RPMI8226 (cell line): Measurements from ENCODE around the gene SDR42E2.
"Not testable (repeated sequence)": the region's sequence is repeated elsewhere in the genome, so short reads cannot be mapped to it uniquely, and the experiment has no call there.

Experiments
- DNase-seq: peaks from one replicate; pipeline ENCODE4 v3.0.0-alpha.2; 2015

SDR42E2 gene

DNA sequence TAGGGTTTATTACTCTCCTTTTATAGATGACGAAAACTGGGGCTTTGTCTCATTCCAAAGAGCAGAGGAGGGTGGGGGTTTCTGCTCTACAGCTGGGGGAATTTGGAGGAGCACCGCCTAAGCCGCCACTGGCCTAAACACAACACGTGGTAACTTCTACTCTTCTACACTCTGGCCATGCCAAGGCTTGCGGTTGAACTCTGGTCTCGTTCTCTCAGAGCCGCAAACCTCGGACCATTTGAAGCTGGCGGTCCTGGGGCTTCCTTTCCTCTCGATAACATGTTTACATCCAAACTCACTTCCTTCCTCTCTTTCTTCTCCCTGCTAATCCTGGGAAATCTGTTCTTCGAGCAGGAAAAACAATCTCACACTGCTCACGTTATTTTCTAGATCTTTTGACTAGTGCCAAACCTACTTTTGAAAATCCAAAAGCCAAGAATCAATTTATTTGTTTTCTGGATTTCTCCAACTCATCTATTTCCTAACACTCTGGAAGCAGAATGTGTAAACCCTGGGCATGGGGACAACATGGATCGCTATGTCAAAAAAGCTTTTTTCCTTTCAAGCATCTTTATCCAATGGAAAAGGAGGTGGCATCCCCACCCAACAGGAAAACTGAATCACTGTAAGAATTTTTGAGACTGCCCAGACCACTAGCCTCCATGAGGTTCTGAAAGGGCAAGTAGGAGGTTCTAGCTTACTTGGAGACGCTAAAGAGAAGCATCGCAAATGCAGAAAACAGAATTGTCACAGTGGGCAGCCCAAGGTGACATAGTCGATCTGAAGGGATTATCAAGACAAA is 30.2 kb downstream of the SDR42E2 start:
- DNase-seq, result peak; percentile 97

DNA sequence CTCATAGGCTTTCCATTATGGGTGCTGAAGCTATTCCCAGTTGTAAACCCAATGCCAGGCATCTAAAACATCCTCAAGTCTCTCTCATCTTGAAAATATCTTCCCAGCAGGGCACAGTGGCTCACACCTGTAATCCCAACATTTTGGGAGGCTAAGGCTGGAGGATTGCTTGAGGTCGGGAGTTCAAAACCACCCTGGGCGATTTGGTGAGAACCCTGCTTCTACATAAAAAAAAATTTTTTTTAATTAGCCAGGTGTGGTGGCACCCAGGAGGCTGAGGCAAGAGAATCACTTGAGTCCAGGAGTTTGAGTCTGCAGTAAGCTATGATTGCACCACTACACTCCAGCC is 30.7 kb downstream of the SDR42E2 start:
- DNase-seq, result no peak

DNA sequence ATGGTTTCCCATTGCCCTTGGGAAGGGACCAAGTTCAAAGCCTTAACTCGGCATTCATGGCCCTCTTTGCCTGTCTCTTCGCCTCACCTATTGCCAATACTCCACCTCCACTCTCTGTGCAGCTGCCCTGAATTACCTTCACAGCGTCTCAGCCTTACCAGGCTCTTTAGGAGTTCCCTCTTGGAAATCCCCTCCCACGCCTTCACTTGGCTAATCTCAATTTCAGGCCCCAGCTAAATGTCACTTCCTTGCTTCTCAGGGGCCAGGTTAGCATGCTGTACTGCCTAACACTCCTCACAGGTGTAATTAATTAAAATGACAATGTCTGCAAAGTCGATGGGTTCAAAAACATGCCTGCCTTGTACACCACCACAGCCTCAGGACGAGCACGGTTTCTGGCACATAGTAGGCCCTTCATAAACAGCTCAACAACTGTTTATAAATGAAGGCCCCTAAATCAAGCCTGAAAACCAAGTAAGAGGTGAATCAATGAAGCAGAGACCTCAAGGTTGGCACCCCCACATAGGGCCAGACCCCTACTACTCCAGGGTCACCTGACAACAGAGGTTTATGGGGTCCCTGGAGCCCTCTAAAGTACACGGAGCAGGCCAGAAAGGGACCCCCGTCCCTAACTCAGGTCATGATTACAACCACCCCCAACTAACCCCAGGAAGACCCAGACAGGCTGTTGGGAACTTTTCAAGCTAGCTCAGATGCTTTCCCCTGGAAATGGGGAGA is 32.6 kb downstream of the SDR42E2 start:
- DNase-seq, result no peak

DNA sequence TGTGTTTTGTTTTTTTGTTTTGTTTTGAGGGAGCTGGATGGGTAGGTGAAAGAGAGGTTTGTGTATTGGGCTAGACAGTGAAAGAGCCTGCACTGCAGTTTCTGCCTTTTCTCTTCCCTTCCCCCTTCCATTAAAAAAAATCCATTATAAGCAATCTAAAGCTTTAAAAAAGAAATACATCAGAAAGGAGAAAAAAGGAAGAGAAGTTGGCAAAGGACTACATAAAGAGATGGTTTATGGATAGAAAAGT is 33.1 kb downstream of the SDR42E2 start:
- DNase-seq, result no peak

DNA sequence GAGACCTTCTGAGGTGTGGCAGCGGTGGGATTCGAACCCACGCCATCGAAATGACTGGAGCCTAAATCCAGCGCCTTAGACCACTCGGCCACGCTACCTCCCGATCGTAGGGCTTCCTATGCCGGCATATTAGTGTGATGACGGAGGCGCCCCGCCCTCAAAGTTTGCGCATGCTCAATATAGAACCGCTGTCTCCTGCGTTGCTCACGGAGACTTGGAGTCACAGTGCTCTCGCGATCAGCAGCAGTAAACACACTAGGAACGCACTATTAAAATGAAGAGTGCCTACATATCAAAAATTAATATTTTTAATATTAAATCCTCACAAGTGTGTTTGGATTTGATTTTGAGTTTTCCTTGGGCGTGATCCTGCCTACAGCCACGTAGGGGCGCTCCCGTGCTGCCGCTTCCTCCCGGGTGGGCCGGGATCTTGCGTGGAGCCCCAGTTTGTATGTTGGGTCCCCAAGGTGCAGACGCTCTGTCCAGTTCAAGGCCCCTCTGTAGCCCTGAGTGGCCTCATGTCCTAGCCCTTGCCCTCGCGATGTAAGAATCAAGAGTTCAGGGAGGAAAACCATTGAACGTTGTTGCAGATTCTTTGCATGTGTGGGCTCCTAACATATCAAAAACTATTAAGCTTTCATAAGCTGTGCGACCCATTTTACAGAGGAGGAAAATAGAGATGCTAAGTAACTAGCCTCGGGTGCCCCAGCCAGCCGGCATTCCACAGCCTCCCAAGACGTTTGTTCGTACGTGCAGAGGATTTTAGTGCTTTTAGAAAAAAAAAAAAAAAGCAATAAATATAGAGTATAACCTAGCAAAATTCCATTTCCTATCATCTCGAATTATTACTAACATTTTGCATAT is 33.6 kb downstream of the SDR42E2 start:
- DNase-seq, result peak; percentile 92

DNA sequence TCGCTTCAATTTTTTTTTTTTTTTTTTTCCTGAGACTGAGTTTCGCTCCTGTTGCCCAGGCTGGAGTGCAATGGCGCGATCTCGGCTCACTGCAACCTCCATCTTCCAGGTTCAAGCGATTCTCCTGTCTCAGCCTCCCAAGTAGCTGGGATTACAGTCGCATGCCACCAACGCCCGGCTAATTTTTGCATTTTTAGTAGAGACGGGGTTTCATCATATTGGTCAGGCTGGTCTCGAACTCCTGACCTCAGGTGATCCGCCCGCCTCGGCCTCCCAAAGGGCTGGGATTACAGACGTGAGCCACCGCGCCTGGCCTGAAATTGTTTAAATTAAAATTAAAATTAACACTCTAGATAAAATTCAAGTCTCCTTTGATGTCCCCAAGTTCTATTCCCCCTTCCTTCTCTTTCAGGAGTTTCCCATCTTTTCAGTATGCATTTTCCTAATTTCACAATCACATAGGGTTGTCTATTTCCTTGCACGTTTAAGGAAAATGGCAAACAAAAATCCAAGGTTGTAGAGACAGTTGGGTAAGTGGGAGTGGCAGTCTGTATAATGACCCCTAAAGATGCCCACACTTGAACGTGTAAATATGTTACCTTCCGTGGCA is 34.4 kb downstream of the SDR42E2 start:
- DNase-seq, result not testable (repeated sequence)

DNA sequence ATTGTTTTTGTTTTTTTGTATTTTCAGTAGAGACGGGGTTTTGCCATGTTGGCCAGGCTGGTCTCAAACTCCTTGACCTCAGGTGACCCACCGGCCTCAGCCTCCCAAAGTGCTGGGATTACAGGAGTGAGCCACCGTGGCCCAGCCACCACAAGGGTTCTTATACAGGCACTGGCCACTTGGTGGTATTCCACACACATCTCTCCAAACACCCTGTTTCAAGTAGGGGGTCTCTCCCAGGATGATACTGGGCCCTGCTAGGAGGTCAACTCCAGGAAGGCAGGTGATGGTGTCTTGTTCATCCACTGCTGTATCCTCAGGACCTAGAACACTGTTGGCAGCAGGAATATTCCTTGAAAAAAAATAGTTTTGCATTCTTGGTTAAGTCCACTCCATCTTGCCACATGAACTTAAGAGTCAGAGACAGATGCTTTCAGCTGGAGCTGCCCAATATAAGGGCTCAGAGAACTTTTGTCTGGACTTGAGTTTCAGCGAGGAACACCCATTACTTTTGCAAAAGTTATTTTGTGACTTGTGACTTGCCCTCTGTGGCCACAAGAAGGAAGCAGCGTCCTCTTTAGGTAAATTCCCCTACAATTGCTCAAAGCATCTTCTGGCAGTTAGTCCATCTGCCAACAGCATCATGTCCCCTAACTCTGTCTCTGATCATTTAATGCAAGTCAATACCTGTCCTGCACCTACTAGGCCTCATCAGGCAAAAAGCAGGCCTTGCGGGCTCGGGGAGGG is 36.4 kb downstream of the SDR42E2 start:
- peak; percentile 72 for DNase-seq

DNA sequence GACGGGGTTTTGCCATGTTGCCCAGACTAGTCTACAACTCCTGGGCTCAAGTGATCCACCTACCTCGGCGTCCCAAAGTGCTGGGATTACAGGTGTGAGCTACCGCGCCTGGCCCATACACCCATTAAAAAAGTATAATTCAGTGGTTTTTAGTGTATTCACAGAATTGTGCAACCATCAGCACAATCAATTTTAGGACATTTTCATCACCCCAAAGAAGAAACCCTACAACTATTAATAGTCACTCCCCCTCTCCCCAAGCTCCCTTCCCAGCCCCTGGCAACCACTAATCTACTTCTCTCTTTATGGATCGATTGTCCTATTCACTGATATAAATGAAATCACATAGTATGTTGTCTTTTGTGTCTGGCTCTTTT is 39.9 kb downstream of the SDR42E2 start:
- no peak for DNase-seq

DNA sequence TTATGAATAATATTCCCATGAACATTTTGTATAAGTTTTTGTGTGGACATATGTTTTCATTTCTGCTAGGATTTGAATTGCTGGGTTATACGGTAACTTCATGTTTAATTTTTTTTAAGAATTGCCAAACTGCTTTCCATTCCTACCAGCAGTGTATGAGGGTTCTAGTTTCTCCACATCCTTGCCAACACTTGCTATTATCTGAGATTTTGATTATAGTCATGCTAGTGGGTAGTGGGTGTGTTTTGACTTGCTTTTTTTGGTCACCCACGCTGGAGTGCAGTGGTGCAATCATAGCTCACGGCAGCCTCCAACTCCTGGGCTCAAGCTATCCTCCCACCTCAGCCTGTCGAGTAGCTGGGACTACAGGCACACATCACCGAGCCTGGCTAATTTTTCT is 40.8 kb downstream of the SDR42E2 start:
- no peak for DNase-seq

DNA sequence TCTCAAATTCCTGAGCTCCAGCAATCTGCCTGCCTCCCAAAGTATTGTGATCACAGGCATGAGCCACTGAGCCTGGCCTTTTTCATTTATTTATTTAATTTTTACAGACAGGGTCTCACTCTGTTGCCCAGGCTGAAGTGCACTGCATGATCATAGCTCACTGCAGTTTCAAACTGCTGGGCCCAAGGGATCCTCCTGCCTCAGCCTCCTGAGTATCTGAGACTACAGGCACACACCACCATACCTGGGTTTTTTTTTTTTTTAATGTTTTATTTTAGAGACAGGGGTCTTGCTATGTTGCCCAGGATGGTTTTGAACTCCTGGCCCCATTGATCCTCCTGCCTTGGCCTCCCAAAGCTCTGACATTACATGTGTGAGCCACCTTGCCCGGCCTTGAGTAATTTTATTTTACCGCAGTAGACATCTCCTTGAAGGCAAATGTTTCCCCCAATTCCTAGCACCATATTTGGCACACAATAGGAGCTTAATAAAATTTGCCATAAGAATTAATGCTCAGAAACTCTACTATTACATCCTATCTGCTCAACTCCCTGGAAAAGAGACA is 41.9 kb downstream of the SDR42E2 start:
- no peak for DNase-seq

DNA sequence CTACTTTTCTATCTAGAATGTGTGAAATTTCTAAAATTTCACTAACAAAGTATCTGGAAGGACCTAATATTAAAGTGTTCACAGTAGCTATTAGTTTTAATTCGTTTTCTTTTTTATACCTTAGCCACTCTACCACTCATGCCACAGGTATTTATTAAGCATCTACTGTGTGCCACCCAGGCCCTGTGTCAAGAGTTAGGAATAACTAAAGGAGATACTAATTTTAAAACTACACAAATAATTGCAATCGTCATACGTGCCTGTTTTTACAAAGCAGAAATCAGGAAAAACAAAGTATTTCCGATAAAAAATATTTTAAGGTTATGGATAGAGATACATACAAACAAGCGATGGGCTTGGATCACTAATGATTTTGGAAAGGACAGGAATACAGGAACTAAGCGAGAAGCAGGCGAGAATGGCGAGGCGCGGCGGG is 43.3 kb downstream of the SDR42E2 start:
- DNase-seq, result no peak

DNA sequence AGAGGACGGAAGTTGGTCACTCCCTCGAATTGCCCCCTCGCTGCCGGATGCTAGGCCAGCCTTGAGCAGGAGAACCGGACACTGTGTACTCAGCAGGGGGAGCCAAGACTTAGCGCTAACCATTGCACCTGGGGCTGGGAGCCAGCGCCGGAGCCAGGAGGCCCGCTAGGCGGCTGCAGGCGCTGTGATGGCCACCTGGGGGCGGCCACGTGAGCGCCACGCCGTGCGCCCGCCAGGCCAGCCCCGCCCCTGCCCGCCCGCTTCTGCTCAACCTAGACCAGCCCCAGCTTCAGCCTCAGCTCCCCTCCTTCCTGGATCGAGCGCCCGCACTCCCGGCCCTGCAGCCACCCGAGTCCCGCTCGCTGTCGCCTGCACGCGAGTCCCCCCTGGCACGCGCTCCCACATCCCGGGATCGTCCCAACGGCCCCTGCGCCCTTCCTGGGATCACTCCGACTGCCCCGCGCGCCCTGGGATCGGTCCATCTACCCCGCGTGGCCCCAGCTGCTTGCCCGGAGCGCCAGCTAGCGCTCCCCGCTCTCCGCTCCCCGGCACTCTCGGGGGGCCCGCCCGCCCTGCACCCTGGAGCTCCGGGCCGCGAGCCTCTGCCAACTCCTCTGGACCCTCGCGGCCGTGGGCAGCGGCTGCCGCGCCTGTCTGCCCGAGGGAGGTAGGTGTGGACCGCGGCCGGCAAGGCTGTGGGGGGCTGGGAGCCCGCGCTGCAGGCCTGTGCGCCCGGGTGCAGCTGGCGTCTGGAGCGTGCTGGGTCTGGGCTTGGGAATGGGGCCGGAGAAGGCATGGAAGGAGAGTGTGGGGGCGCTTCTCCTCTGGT is 43.9 kb downstream of the SDR42E2 start, which contains the start of gene EEF2K:
EEF2K (plus strand) TSS at position 266 of the 829 bp plus-strand sequence. CDS start 19,452 bp downstream, outside the sequence.
- DNase-seq, result peak; percentile 98

DNA sequence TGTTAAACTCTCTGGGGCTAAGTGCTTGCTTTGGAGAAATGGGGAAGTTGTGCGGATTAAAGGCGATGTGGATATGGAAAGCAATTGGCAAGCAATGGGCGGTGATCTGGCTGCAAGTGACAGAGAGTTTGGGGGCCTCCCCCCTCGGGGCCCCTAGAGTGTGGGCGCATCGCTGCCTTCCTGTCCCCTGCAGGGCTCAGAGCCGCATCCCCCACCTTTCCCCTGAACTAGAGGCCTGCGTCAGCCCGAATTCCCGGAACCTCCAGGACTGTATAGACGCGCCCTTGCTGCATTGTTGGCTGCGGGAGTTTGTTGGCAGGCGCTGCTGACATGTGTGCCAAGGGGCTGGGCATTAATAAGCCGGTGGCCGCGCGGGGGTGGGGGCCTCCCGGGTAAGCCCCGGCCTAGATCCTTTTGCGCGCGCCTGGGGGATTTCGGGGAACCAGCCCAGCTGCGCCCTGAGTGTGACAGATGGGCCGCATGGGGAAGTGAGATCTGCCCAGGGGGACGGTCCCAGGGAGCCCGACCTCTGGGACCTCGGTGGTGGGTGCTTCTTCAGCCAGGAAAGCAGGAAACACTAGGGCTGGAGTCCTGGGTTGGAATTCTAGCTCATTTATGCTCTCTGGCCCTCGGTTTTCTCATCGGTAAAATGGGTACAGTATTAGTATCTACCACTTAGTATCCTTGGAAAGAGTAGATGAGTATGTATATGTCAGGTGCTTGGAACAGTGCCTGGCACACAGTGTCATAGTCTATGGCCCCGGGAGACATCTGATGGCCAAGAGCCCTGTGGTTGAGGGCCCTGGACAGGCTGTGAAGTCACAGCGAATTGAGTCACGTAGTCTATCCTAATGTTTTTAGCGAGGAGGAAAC is 44.8 kb downstream of the SDR42E2 start:
- peak; percentile 84 for DNase-seq

DNA sequence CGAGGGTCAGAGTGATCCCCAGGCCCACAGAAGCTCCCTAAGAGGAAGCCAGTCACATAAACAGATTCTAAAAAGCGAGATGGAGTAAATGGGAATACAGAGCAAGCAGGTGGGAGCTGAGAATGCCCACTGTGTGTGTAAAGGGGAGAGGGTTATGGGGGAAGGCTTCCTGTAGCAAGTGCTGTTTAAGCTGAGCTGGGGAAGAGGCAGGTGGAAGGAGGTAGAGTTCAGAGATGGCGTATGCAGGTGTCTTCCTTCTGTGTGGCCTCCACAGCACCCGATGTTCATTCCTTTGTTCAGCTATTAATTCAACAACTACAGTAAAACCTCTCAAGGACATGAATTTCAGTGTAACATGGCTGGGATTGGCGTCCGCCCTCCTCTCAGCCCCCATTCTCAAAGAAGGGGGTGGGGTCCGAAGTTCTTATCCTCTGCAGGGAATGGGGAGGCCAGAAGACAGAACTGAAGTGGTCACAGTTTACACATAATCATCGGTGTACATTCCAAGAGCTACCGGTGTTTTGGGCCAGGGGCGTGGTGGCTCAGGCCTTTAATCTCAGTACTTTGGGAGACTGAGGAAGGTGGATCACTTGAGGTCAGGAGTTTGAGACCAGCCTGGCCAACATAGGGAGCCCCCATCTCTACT is 45.5 kb downstream of the SDR42E2 start:
- no peak for DNase-seq

DNA sequence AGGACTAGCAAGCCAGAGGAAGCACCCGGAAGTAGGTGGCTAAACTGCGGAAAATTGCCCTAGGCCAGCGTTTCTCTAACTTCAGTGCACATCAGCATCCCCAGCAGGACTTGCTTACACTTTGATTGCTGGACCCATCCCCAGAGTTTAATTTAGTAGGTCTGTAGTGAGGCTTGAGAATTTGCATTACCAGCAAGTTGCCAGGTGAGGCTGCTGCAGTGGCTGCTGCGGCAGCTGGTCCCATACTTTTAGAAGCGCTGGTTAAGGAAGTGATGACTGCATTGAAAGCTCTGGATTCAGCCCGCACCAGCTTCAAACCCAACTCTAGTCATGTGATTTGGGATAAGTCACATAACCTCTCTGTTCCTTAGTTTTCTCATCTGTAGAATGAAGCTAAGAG is 48.0 kb downstream of the SDR42E2 start:
- DNase-seq, result no peak

DNA sequence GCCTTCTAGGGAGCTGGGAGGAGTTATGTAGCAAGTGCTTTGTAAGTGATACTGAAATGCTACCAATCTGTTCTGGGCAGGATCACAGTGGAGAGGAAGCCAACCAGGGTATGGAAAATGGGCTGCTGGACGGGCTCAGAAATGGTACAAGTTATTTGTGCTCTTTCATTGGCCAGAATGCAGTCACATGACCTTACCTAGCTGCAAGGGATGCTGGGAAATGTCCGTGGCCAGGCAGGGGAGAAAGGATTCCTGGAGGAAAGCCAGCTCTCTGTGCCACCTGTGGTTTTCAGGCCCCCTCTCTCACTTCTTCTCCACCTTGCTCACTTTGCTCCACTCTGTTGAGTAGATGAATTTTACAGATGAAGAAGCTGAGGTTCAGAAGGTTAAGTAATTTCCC is 48.5 kb downstream of the SDR42E2 start:
- DNase-seq, result peak; percentile 72

DNA sequence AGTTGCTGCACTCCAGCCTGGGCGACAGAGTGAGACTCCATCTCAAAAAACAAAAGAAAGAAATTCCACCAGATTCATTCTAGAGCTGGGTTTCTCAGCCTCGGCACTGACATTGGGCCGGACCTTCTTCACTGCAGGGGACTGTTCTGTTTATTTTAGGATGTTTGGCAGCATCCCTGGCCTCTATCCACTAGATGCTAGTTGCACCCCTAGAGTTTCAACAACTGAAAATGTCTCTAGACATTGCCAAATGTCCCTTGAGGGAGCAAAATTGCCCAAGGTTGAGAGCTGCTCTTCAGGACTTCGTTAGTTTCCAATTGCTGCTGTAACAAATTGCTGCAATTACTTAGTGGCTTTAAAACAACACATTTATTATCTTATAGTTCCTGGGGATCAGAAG is 50.9 kb downstream of the SDR42E2 start:
- DNase-seq, result no peak

DNA sequence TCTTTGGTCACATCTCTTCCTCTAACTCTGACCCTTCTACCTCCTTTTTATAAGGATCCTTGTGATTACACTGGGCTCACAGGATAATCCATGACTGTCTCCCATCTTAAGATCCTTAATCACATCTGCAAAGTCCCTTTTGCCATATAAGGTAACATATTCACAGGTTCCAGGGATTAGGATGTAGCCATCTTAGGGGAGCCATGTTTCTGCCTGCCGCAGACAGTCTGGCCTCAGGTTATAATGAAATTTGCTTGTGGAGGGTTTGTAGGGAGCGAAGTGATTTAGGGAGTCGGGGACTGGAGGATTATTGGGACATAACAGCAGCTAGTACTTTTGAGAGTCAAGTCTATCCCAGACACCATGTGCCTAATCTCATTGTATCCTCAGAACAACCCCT is 51.5 kb downstream of the SDR42E2 start:
- DNase-seq, result no peak

DNA sequence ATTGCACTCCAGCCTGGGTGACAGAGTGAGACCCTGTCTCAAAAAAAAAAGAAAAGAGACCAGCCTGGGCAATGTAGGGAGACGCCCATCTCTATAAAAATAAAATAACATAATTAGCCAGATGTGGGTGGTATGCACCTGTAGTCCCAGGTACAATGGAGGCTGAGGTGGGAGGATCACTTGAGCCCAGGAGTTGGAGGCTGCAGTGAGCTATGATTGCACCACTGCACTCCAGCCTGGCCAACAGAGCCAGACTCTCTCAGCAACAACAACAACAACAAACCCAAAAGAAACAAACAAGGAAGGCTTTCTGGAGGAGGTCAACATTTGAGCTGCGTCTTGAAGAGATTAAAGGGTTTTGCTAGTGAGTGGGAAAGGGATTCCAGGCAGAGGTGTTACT is 52.1 kb downstream of the SDR42E2 start:
- no peak for DNase-seq

DNA sequence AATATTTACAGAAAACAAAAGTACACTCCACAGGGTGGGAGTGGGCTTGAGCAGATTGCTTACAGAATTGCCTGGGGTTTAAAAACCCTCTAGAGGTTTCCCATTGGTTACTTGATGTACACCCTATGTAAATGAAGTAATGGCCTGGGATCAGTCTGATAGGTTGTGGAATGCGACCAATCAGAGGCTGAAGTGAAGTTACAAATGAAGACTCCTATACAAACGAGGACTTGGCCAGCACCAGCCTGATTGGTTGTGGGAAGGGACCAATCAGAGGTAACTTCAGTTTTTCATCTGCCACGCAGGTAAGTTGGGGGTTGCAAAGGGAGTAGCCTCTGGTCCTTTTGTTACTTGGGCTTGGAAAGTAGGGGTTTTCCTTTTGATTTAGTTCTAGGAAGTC is 52.6 kb downstream of the SDR42E2 start:
- no peak for DNase-seq
